ENCODE results near the gene RAB25.

- TF ChIP-seq POLR2A (IDR thresholded peaks at IDR 0.05; ENCODE audit: low read length), result no peak
- TF ChIP-seq GATA1 (IDR thresholded peaks at IDR 0.05; ENCODE audit: low read depth, low read length), result no peak
Observed at GRCh38 chr1:156072251-156072650, 11.3 kb downstream of the RAB25 start.
